DMS79 treated with DMSO at 0.1 percent for 48 hours (cell line): ENCODE results near the gene NHSL1.

Source experiments
- DNase-seq: peaks from one replicate; lab custom pipeline; 2025; lab: John Stamatoyannopoulos, UW

Gene NHSL1

GRCh38 chr6:138499303-138500018 lies at the start of gene NHSL1:
TSS of gene NHSL1 (minus strand) at chr6:138499494. CDS start at chr6:138499290, 204 bp downstream.
- DNase-seq = peak; percentile 28

- no peak for DNase-seq
Measured at GRCh38 chr6:138546733-138547185, 47.5 kb upstream of the NHSL1 start.

GRCh38 chr6:138545621-138545980 lies 46.3 kb upstream of the NHSL1 start:
- no peak for DNase-seq

- no peak for DNase-seq
Measured at GRCh38 chr6:138544501-138544900, 45.2 kb upstream of the NHSL1 start.

GRCh38 chr6:138543657-138544056 lies 44.4 kb upstream of the NHSL1 start:
- no peak for DNase-seq

- DNase-seq = no peak
Measured at GRCh38 chr6:138541823-138542481, 42.7 kb upstream of the NHSL1 start.

- DNase-seq = no peak
Measured at GRCh38 chr6:138540468-138540867, 41.2 kb upstream of the NHSL1 start.

GRCh38 chr6:138539876-138540275 lies 40.6 kb upstream of the NHSL1 start:
- no peak for DNase-seq

GRCh38 chr6:138538390-138539031 lies 39.2 kb upstream of the NHSL1 start:
- no peak for DNase-seq

- no peak for DNase-seq
Measured at GRCh38 chr6:138537106-138537505, 37.8 kb upstream of the NHSL1 start.

GRCh38 chr6:138535728-138536455 lies 36.6 kb upstream of the NHSL1 start:
- no peak for DNase-seq

GRCh38 chr6:138533667-138534066 lies 34.4 kb upstream of the NHSL1 start:
- peak; percentile 87 for DNase-seq

GRCh38 chr6:138531387-138531786 lies 32.1 kb upstream of the NHSL1 start:
- DNase-seq = no peak

GRCh38 chr6:138529478-138529877 lies 30.2 kb upstream of the NHSL1 start:
- DNase-seq = no peak

GRCh38 chr6:138528956-138529355 lies 29.7 kb upstream of the NHSL1 start:
- DNase-seq = no peak

- no peak for DNase-seq
Measured at GRCh38 chr6:138528137-138528536, 28.8 kb upstream of the NHSL1 start.

- no peak for DNase-seq
Measured at GRCh38 chr6:138527411-138528088, 28.3 kb upstream of the NHSL1 start.

- DNase-seq = no peak
Measured at GRCh38 chr6:138526822-138527235, 27.5 kb upstream of the NHSL1 start.

- DNase-seq = no peak
Measured at GRCh38 chr6:138525355-138525754, 26.1 kb upstream of the NHSL1 start.

- no peak for DNase-seq
Measured at GRCh38 chr6:138524526-138524925, 25.2 kb upstream of the NHSL1 start.

- DNase-seq = no peak
Measured at GRCh38 chr6:138523347-138524210, 24.3 kb upstream of the NHSL1 start.
